Measurements from ENCODE around the gene PRKN. TPM values are rescaled to one million over a fixed set of nuclear protein-coding genes. Genes with fewer than 3 reads are reported as not detected.

Gene PRKN
- total and polyA plus RNA-seq, 2 donors (not counting 3 experiments of a cell fraction or from before 2014, with no cell fraction given), result 0.06 TPM; not detected in 1

- no peak overlapping the region for H3K4me3 ChIP-seq (replicated peaks in 1 of 3; ENCODE audit: insufficient read depth in 1 of 3, low read depth in 1 of 3, low read length in 3 of 3)
- H3K36me3 ChIP-seq (ENCODE audit: control insufficient read depth in 2 of 2, extremely low read depth in 1 of 2, insufficient read depth in 2 of 2, low read length in 2 of 2), result no peaks in the 10 kb centered on the region
- H3K9ac ChIP-seq (replicated peaks; ENCODE audit: extremely low read depth, insufficient read depth, low read length), result no peak overlapping the region
- no peaks in the 10 kb centered on the region for H3K9me3 ChIP-seq (replicated peaks; ENCODE audit: control insufficient read depth, insufficient read depth, low read length)
- ChIA-PET POLR2A (no interaction called here), CTCF (interaction anchor here (1.0 kb wide), 1 partner anchor 9 kb away, joined by 3 read pairs; no protein-coding TSS in a partner anchor)
- no peaks in the 10 kb centered on the region for H4K20me1 ChIP-seq (replicated peaks; ENCODE audit: control insufficient read depth, extremely low read depth, insufficient read depth, low read length)
- H3K27ac ChIP-seq (ENCODE audit: insufficient read depth, low read depth, low read length), result no peak overlapping the region
- FAIRE-seq (no peak), DNase-seq (ENCODE audit: low read depth, low spot score) (no peak)
- dilution Hi-C loops (cut with MboI; ENCODE audit: extremely low pct_ligation_motif_present, low sequenced_read_pairs), result no loop called here
- BruUV-seq (replicated peaks), result no TSS peak
- no peak for TF ChIP-seq CTCF (IDR thresholded peaks at IDR 0.05; ENCODE audit: extremely low read depth in 1 of 2, insufficient read depth in 1 of 2, low read depth in 1 of 2, low read length in 2 of 2)
- no peak for TF ChIP-seq EZH2 (IDR thresholded peaks at IDR 0.05; ENCODE audit: borderline replicate concordance, low read depth, low read length, severe bottlenecking)
- TF ChIP-seq JUN (IDR thresholded peaks at IDR 0.05; ENCODE audit: borderline replicate concordance, insufficient read depth, insufficient read length, low read depth), result no peak
- no peak for TF ChIP-seq FOS (IDR thresholded peaks at IDR 0.05; ENCODE audit: borderline replicate concordance, insufficient read depth, low read length)
- intact Hi-C loops (cut with micrococcal nuclease), result no loop called here
- H3K4me2 ChIP-seq (ENCODE audit: insufficient read depth, low read length), result no peak overlapping the region
- no peaks in the 10 kb centered on the region for H3K9me1 ChIP-seq (replicated peaks; ENCODE audit: control insufficient read depth, extremely low read depth, insufficient read depth, low read length)
- no peaks in the 10 kb centered on the region for H3K79me2 ChIP-seq (ENCODE audit: control insufficient read depth, insufficient read depth, low read length)
- no peak overlapping the region for H2AFZ ChIP-seq (ENCODE audit: low read depth, low read length)
- H3K27me3 ChIP-seq (ENCODE audit: control insufficient read depth in 2 of 2, insufficient read depth in 2 of 2, low read length in 2 of 2), result no peaks in the 10 kb centered on the region
- H3K4me1 ChIP-seq (ENCODE audit: control insufficient read depth, extremely low read depth, insufficient read depth, low read length), result no peaks in the 10 kb centered on the region
These were observed 1180.9 kb downstream of the PRKN start for GRCh38 chr6:161546632-161547031.

- Histone ChIP-seq H4K20me1 (replicated peaks; ENCODE audit: control insufficient read depth, extremely low read depth, insufficient read depth, low read length) (no peaks in the 10 kb centered on the region), H2AFZ (ENCODE audit: low read depth, low read length) (no peak overlapping the region), H3K9ac (replicated peaks; ENCODE audit: extremely low read depth, insufficient read depth, low read length) (no peak overlapping the region), H3K36me3 (ENCODE audit: control insufficient read depth in 2 of 2, extremely low read depth in 1 of 2, insufficient read depth in 2 of 2, low read length in 2 of 2) (no peaks in the 10 kb centered on the region), H3K27me3 (ENCODE audit: control insufficient read depth in 2 of 2, insufficient read depth in 2 of 2, low read length in 2 of 2) (no peaks in the 10 kb centered on the region), H3K4me1 (ENCODE audit: control insufficient read depth, extremely low read depth, insufficient read depth, low read length) (no peaks in the 10 kb centered on the region), H3K79me2 (ENCODE audit: control insufficient read depth, insufficient read depth, low read length) (no peaks in the 10 kb centered on the region), H3K4me2 (ENCODE audit: insufficient read depth, low read length) (no peak overlapping the region), H3K9me3 (replicated peaks; ENCODE audit: control insufficient read depth, insufficient read depth, low read length) (no peaks in the 10 kb centered on the region), H3K27ac (ENCODE audit: insufficient read depth, low read depth, low read length) (no peak overlapping the region), H3K9me1 (replicated peaks; ENCODE audit: control insufficient read depth, extremely low read depth, insufficient read depth, low read length) (no peaks in the 10 kb centered on the region), H3K4me3 (replicated peaks in 1 of 3; ENCODE audit: insufficient read depth in 1 of 3, low read depth in 1 of 3, low read length in 3 of 3) (no peak overlapping the region)
- intact Hi-C loops (cut with micrococcal nuclease) (no loop called here), dilution Hi-C loops (cut with MboI; ENCODE audit: extremely low pct_ligation_motif_present, low sequenced_read_pairs) (no loop called here)
- BruUV-seq (replicated peaks), result no TSS peak
- FAIRE-seq, result no peak
- ChIA-PET CTCF (no interaction called here), POLR2A (no interaction called here)
- TF ChIP-seq FOS (IDR thresholded peaks at IDR 0.05; ENCODE audit: borderline replicate concordance, insufficient read depth, low read length), result no peak
- TF ChIP-seq MAX (IDR thresholded peaks at IDR 0.05; ENCODE audit: insufficient read depth, insufficient read length), result no peak
- no peak for TF ChIP-seq MYC (IDR thresholded peaks at IDR 0.05; ENCODE audit: low read depth, low read length)
- TF ChIP-seq CTCF (IDR thresholded peaks at IDR 0.05; ENCODE audit: extremely low read depth in 1 of 2, insufficient read depth in 1 of 2, low read depth in 1 of 2, low read length in 2 of 2), result no peak
- no peak for TF ChIP-seq POLR2A (IDR thresholded peaks at IDR 0.05; ENCODE audit: low read depth, low read length)
- no peak for TF ChIP-seq EZH2 (IDR thresholded peaks at IDR 0.05; ENCODE audit: borderline replicate concordance, low read depth, low read length, severe bottlenecking)
- no peak for TF ChIP-seq JUN (IDR thresholded peaks at IDR 0.05; ENCODE audit: borderline replicate concordance, insufficient read depth, insufficient read length, low read depth)
- no peak for TF ChIP-seq POLR2AphosphoS5 (IDR thresholded peaks at IDR 0.05; ENCODE audit: insufficient read depth, low read depth, low read length)
- no peak for TF ChIP-seq GATA2 (IDR thresholded peaks at IDR 0.05; ENCODE audit: insufficient read depth, insufficient read length, low read depth, low read length)
- DNase-seq (ENCODE audit: low read depth, low spot score), result no peak
These were observed 1181.8 kb downstream of the PRKN start for GRCh38 chr6:161545741-161546140.

All from endothelial cell of umbilical vein (primary cell).